H1 (cell line): ENCODE measurements around the gene KCNV2. TPM values are rescaled to one million over a fixed set of nuclear protein-coding genes. Genes with fewer than 3 reads are reported as not detected.

Source experiments
- CTCF ChIA-PET: fragments of 300-600 bp; sonication (Branson Sonifier 250); formaldehyde crosslinking; loops from one replicate; lab custom pipeline; 2021; ENCODE audit not compliant: partially characterized antibody; lab: Charles Lee
- POLR2A ChIA-PET: fragments of 300-600 bp; sonication (Branson Sonifier 250); formaldehyde crosslinking; loops from one replicate; lab custom pipeline; 2021; ENCODE audit warnings: inconsistent platforms; ENCODE audit not compliant: partially characterized antibody; lab: Charles Lee
- DNase-seq, 2 experiments: peaks; one replicate each; pipeline versions ENCODE4 v3.0.0 to v3.0.0-alpha.2; 2010 to 2022; ENCODE audit warnings: low spot score in 2 of 2, low read depth in 1 of 2, mixed read lengths in 1 of 2
- FAIRE-seq: peaks from 2 replicates; lab custom pipeline; 2011; peaks lifted over from hg19 to GRCh38; lab: Jason Lieb, UNC
- H2AFZ ChIP-seq: 2 replicates; pipeline ENCODE4 v1.8.1; 2012; ENCODE audit warnings: low read length, inconsistent platforms
- H2AK5ac ChIP-seq: 2 replicates; pipeline ENCODE4 v1.6.1; 2013; ENCODE audit warnings: low read depth, low read length
- H2BK120ac ChIP-seq: replicated peaks from 2 replicates; pipeline ENCODE3; 2013; ENCODE audit warnings: low read depth, low read length, inconsistent platforms
- H2BK12ac ChIP-seq: 2 replicates; pipeline ENCODE4 v1.6.1; 2013; ENCODE audit warnings: low read depth, low read length
- H2BK15ac ChIP-seq: 2 replicates; pipeline ENCODE4 v1.6.1; 2013; ENCODE audit warnings: low read length
- H2BK20ac ChIP-seq: 2 replicates; pipeline ENCODE4 v1.6.1; 2013; ENCODE audit warnings: low read length
- H2BK5ac ChIP-seq: 2 replicates; pipeline ENCODE4 v1.6.1; 2013; ENCODE audit warnings: low read depth, low read length
- H3K14ac ChIP-seq: 2 replicates; pipeline ENCODE4 v1.6.1; 2013; ENCODE audit warnings: inconsistent platforms; ENCODE audit not compliant: insufficient read length
- H3K18ac ChIP-seq: 2 replicates; pipeline ENCODE4 v1.6.1; 2013; ENCODE audit warnings: low read length; ENCODE audit errors: extremely low read depth
- H3K23ac ChIP-seq: 2 replicates; pipeline ENCODE4 v1.6.1; 2013; ENCODE audit warnings: inconsistent platforms; ENCODE audit not compliant: insufficient read length
- H3K23me2 ChIP-seq: 2 replicates; pipeline ENCODE4 v1.6.1; 2013; ENCODE audit warnings: low read depth, low read length
- H3K27ac ChIP-seq: 2 replicates; pipeline ENCODE4 v1.6.1; 2011; ENCODE audit warnings: low read depth, low read length, inconsistent platforms
- H3K27me3 ChIP-seq, 4 experiments: replicated peaks in 1 of 4; 1 replicate in 1 of 4; 2 replicates in 3 of 4; pipeline versions ENCODE4 v1.6.1 to v1.8.1; 2011 to 2013; ENCODE audit warnings: low read length in 3 of 4, mild to moderate bottlenecking in 3 of 4, inconsistent platforms in 2 of 4, mixed read lengths in 2 of 4, moderate library complexity in 1 of 4; ENCODE audit not compliant: control insufficient read depth in 3 of 4, insufficient read depth in 3 of 4; ENCODE audit errors: extremely low read depth in 1 of 4
- H3K36me3 ChIP-seq, 4 experiments: 2 replicates each; pipeline versions ENCODE4 v1.6.1 to v1.8.1; 2011 to 2013; ENCODE audit warnings: mild to moderate bottlenecking in 4 of 4, low read length in 3 of 4, moderate library complexity in 2 of 4, control low read depth in 1 of 4, inconsistent platforms in 1 of 4; ENCODE audit not compliant: insufficient read depth in 4 of 4, control insufficient read depth in 2 of 4
- H3K4ac ChIP-seq: replicated peaks from 2 replicates; pipeline ENCODE3; 2013; ENCODE audit warnings: low read length, low read depth, mixed read lengths, inconsistent platforms; ENCODE audit not compliant: insufficient read length
- H3K4me1 ChIP-seq, 4 experiments: replicated peaks in 1 of 4; 1 replicate in 1 of 4; 2 replicates in 3 of 4; pipeline versions ENCODE4 v1.6.1 to v1.8.1; 2011 to 2013; ENCODE audit warnings: low read length in 3 of 4, inconsistent platforms in 2 of 4, mixed read lengths in 1 of 4; ENCODE audit not compliant: insufficient read depth in 4 of 4, control insufficient read depth in 3 of 4
- H3K4me2 ChIP-seq, 2 experiments: 2 replicates each; pipeline versions ENCODE4 v1.6.1 to v1.8.1; 2011 to 2013; ENCODE audit warnings: low read depth in 2 of 2, low read length in 2 of 2, control low read depth in 1 of 2, inconsistent platforms in 1 of 2, mild to moderate bottlenecking in 1 of 2; ENCODE audit not compliant: insufficient read depth in 1 of 2
- H3K4me3 ChIP-seq, 4 experiments: fragments of 200-600, 300-600 bp in 1 of 4; sonication (generic), shearing (Covaris generic), sonication (Bioruptor Twin) in 1 of 4; 2 replicates each; pipeline versions ENCODE4 v1.5.1 to v1.8.1; 2011 to 2016; ENCODE audit warnings: low read length in 4 of 4, low read depth in 3 of 4, control low read depth in 2 of 4, inconsistent platforms in 2 of 4, mild to moderate bottlenecking in 2 of 4, mixed read lengths in 1 of 4, moderate library complexity in 1 of 4; ENCODE audit not compliant: insufficient read depth in 2 of 4; ENCODE audit errors: extremely low read depth in 1 of 4
- H3K56ac ChIP-seq: replicated peaks from 2 replicates; pipeline ENCODE3; 2013; ENCODE audit warnings: low read depth, mild to moderate bottlenecking, mixed read lengths, low read length, inconsistent platforms; ENCODE audit not compliant: insufficient read length
- H3K79me1 ChIP-seq: 2 replicates; pipeline ENCODE4 v1.6.1; 2013; ENCODE audit warnings: low read depth, low read length, control low read depth
- H3K79me2 ChIP-seq, 2 experiments: 2 replicates each; pipeline versions ENCODE4 v1.6.1 to v1.8.1; 2012 to 2013; ENCODE audit warnings: low read length in 2 of 2, mild to moderate bottlenecking in 2 of 2, inconsistent platforms in 1 of 2; ENCODE audit not compliant: insufficient read depth in 2 of 2, control insufficient read depth in 1 of 2
- H3K9ac ChIP-seq, 4 experiments: replicated peaks in 1 of 4; 1 replicate in 1 of 4; 2 replicates in 3 of 4; pipeline versions ENCODE4 v1.6.1 to v1.8.1; 2011 to 2013; ENCODE audit warnings: low read depth in 3 of 4, low read length in 3 of 4, control low read depth in 2 of 4, mild to moderate bottlenecking in 2 of 4, moderate library complexity in 2 of 4, inconsistent platforms in 1 of 4; ENCODE audit errors: extremely low read depth in 1 of 4
- H3K9me3 ChIP-seq, 2 experiments: 2 replicates each; pipeline versions ENCODE4 v1.6.1 to v1.8.1; 2012 to 2013; ENCODE audit warnings: mild to moderate bottlenecking in 2 of 2, moderate library complexity in 2 of 2, control low read depth in 1 of 2, inconsistent platforms in 1 of 2, low read depth in 1 of 2, low read length in 1 of 2, mixed read lengths in 1 of 2; ENCODE audit not compliant: insufficient read depth in 2 of 2
- H4K20me1 ChIP-seq, 2 experiments: replicated peaks in 1 of 2; 2 replicates each; pipeline versions ENCODE3 to v1.8.1; 2011 to 2013; ENCODE audit warnings: inconsistent platforms in 2 of 2, low read length in 2 of 2, mild to moderate bottlenecking in 1 of 2; ENCODE audit not compliant: insufficient read depth in 2 of 2, control insufficient read depth in 1 of 2
- H4K5ac ChIP-seq: 2 replicates; pipeline ENCODE4 v1.6.1; 2013; ENCODE audit warnings: low read length, low read depth, mixed read lengths, inconsistent platforms; ENCODE audit not compliant: insufficient read length
- H4K8ac ChIP-seq: 2 replicates; pipeline ENCODE4 v1.8.0; 2013; ENCODE audit warnings: mild to moderate bottlenecking, moderate library complexity, low read length, inconsistent platforms; ENCODE audit not compliant: insufficient read depth; ENCODE audit errors: extremely low read depth
- H4K91ac ChIP-seq: replicated peaks from 2 replicates; pipeline ENCODE3; 2013; ENCODE audit warnings: low read length, mixed read lengths, inconsistent platforms; ENCODE audit not compliant: insufficient read length
- RBBP5 ChIP-seq: IDR thresholded peaks from 2 replicates; pipeline ENCODE4 v1.7.1; 2012; ENCODE audit warnings: low read depth, mild to moderate bottlenecking, inconsistent platforms, low read length, moderate library complexity, borderline replicate concordance
- RNF2 ChIP-seq: fragments of 200-900, 300-1000 bp; sonication (generic); IDR thresholded peaks from 2 replicates; pipeline ENCODE4 v1.7.1; 2016; ENCODE audit warnings: borderline replicate concordance, low read depth, mild to moderate bottlenecking, antibody characterized with exemption, low read length; ENCODE audit not compliant: poor library complexity, severe bottlenecking; ENCODE audit errors: missing control alignments
- YY1 ChIP-seq: IDR thresholded peaks from 2 replicates; pipeline ENCODE4 v1.6.1; 2011; ENCODE audit warnings: low read depth, mild to moderate bottlenecking, low read length
- WGBS, 2 experiments: shearing (Covaris generic) in 1 of 2; methylation state at CpG; one replicate each; pipeline versions ENCODE4 v1.1.6 to v1.1.7; 2013 to 2015; ENCODE audit warnings: low lambda C conversion rate in 2 of 2, mixed read lengths in 2 of 2, inconsistent platforms in 1 of 2, low coverage in 1 of 2, missing lambda C conversion rate in 1 of 2; ENCODE audit not compliant: insufficient replicate concordance in 2 of 2, insufficient coverage in 1 of 2, insufficient read length in 1 of 2; ENCODE audit errors: extremely low coverage in 1 of 2, missing lambda C conversion rate in 1 of 2; 5-methylcytosine and 5-hydroxymethylcytosine counted together
- polyA plus RNA-seq, 7 experiments: library from polyadenylated mRNA; depleted of rRNA in 3 of 7; stranded (reverse) in 5 of 7; unstranded in 2 of 7; fragments of >200 nt in 5 of 7; fragments of 200-250 nt in 2 of 7; gene quantifications; 1 replicate in 5 of 7; 2 replicates in 1 of 7; 4 replicates in 1 of 7; pipeline versions ENCODE4 v1.2.1 to v1.2.3, GENCODE V29; 2011 to 2013; ENCODE audit warnings: missing spikeins in 2 of 7, mixed read lengths in 2 of 7
- total RNA-seq: library from RNA; stranded (reverse); fragmentation: NEBNext Ultra II Directional; extraction: Animal tissue kit (Norgen Biotek cat#: 25700); gene quantifications from 2 replicates; pipeline ENCODE4 v1.2.1, GENCODE V29; 2021

KCNV2 gene
- total and polyA plus RNA-seq, 2 of the 8 experiments (the other 6 are each of a cell fraction or from before 2014, with no cell fraction given) = not detected

GRCh38 chr9:2758898-2759510 lies 41.7 kb downstream of the KCNV2 start:
- Histone ChIP-seq H2BK5ac (no peak overlapping the region), H4K8ac (no peak overlapping the region), H3K27me3 (no peaks in the 10 kb centered on the region), H3K56ac (no peak overlapping the region), H3K18ac (no peak overlapping the region), H2BK15ac (no peak overlapping the region), H3K14ac (no peak overlapping the region), H3K27ac (no peak overlapping the region), H2AFZ (no peak overlapping the region), H4K20me1 (no peaks in the 10 kb centered on the region), H3K36me3 (peaks cover 0 to 6% (median 0%) of the 10 kb centered on the region in 4 experiments; a peak in 1 of 8 replicates), H3K9me3 (no peaks in the 10 kb centered on the region), H3K4ac (no peak overlapping the region), H3K23ac (no peak overlapping the region), H3K9ac (no peak overlapping the region), H3K23me2 (no peaks in the 10 kb centered on the region), H4K91ac (no peak overlapping the region), H3K79me1 (no peaks in the 10 kb centered on the region), H2BK20ac (no peak overlapping the region), H2BK120ac (no peak overlapping the region), H3K4me3 (no peak overlapping the region; a peak in 1 of 8 replicates), H2BK12ac (no peak overlapping the region), H3K79me2 (no peaks in the 10 kb centered on the region), H4K5ac (no peak overlapping the region), H2AK5ac (no peak overlapping the region), H3K4me2 (0 out of 4 replicates have a peak overlapping the region, but pooled peaks of 1 of the 2 experiments have one; percentile 3), H3K4me1 (peaks cover 0 to 10% (median 3%) of the 10 kb centered on the region in 4 experiments; a peak in 2 of 7 replicates)
- TF ChIP-seq RBBP5 = no peak
- no peak for TF ChIP-seq RNF2
- 0 out of 2 replicates have a peak, but pooled peaks have one; percentile 22 for TF ChIP-seq YY1
- ChIA-PET CTCF (interaction anchor here (1.0 kb wide), 2 partner anchors 66 kb away, joined by 3 read pairs; no protein-coding TSS in a partner anchor), POLR2A (interaction anchor here (0.6 kb wide), 1 partner anchor 85 kb away, joined by 3 read pairs; the partner anchor contains the start of gene PUM3)
- 0% methylated on average over 1 of the region's 1 CpG; no CpG with 5 or more reads in 1 of the 2 experiments for WGBS, 2 experiments
- DNase-seq (no peak), FAIRE-seq (no peak)
